GM11168 (cell line): ENCODE measurements around the gene RPF1.

Source experiments
- in situ Hi-C: fragments of 300-500 bp; cut with MboI; formaldehyde crosslinking; loops from one replicate; pipeline ENCODE4 v1.12.0; 2022; ENCODE audit warnings: low sequenced_read_pairs; ENCODE audit not compliant: unreplicated experiment

RPF1 gene

GRCh38 chr1:84540759-84541158 is 61.7 kb downstream of the RPF1 start:
- in situ Hi-C loops = no loop called here

DNA sequence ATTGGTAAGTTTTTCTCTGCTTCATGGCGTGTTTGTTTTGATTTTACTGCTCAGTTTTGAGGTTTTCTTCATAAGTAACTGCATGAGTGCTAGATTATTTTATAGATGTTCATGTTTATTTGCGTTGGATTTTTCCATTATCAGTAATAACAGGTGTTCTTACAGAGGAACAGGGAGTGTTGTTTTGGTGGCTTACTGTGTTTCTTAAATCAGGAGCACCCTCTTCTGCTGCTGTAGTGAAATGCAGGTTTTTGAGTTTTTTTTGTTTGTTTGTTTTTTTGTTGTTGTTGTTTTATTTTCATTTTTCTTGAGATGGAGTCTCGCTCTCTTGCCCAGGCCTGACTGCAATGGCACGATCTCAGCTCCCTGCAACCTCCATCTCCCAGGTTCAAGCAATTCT is 62.6 kb downstream of the RPF1 start:
- in situ Hi-C loops = no loop called here
